BLaER1 (cell line): ENCODE results near the gene HS6ST2.

Source experiments
- H3K27ac ChIP-seq: shearing (Covaris generic); formaldehyde crosslinking; 2 replicates; pipeline ENCODE4 v1.8.1; 2022
- H3K27me3 ChIP-seq: shearing (Covaris generic); formaldehyde crosslinking; 2 replicates; pipeline ENCODE4 v1.8.1; 2022
- H3K36me3 ChIP-seq: shearing (Covaris generic); formaldehyde crosslinking; 2 replicates; pipeline ENCODE4 v1.8.1; 2022
- H3K4me1 ChIP-seq: shearing (Covaris generic); formaldehyde crosslinking; 2 replicates; pipeline ENCODE4 v1.8.1; 2022
- H3K4me2 ChIP-seq: shearing (Covaris generic); formaldehyde crosslinking; 2 replicates; pipeline ENCODE4 v1.8.1; 2022
- H3K4me3 ChIP-seq: shearing (Covaris generic); formaldehyde crosslinking; 2 replicates; pipeline ENCODE4 v1.8.1; 2022
- H3K9ac ChIP-seq: shearing (Covaris generic); formaldehyde crosslinking; 2 replicates; pipeline ENCODE4 v1.8.1; 2022
- H3K9me3 ChIP-seq: shearing (Covaris generic); formaldehyde crosslinking; 2 replicates; pipeline ENCODE4 v1.8.1; 2022
- H4K20me1 ChIP-seq: shearing (Covaris generic); formaldehyde crosslinking; 2 replicates; pipeline ENCODE4 v1.8.1; 2022
- Cebpa-rat ChIP-seq: shearing (Covaris generic); IDR thresholded peaks from 2 replicates; pipeline ENCODE4 v1.8.1; 2022

The HS6ST2 gene

GRCh38 chrX:132652871-132653270 is 305.6 kb downstream of the HS6ST2 start:
- no peak for TF ChIP-seq Cebpa-rat
- H4K20me1 ChIP-seq: no peaks in the 10 kb centered on the region; the same call in 1 of the 2 replicates

GRCh38 chrX:132651421-132652086 is 306.9 kb downstream of the HS6ST2 start:
- Histone ChIP-seq H3K4me2 (no peak overlapping the region), H3K36me3 (no peaks in the 10 kb centered on the region), H3K9ac (no peak overlapping the region), H3K27ac (no peak overlapping the region), H4K20me1 (no peaks in the 10 kb centered on the region; the same call in 1 of the 2 replicates), H3K4me3 (no peak overlapping the region), H3K9me3 (peaks cover 12% of the 10 kb centered on the region), H3K27me3 (peaks cover 96% of the 10 kb centered on the region), H3K4me1 (no peaks in the 10 kb centered on the region)
- TF ChIP-seq Cebpa-rat: no peak

More at GRCh38 chrX:132652871-132653270, 305.6 kb downstream of the HS6ST2 start:
- no peak overlapping the region for H3K4me3 ChIP-seq
- H3K4me2 ChIP-seq: no peak overlapping the region
- no peaks in the 10 kb centered on the region for H3K9me3 ChIP-seq
- no peak overlapping the region for H3K9ac ChIP-seq
- peaks cover 96% of the 10 kb centered on the region for H3K27me3 ChIP-seq
- no peak overlapping the region for H3K27ac ChIP-seq
- no peaks in the 10 kb centered on the region for H3K4me1 ChIP-seq
- H3K36me3 ChIP-seq: no peaks in the 10 kb centered on the region

- peaks cover 12% of the 10 kb centered on the region for H3K9me3 ChIP-seq
- H3K4me3 ChIP-seq: no peak overlapping the region
- H3K9ac ChIP-seq: no peak overlapping the region
- no peak for TF ChIP-seq Cebpa-rat
- peaks cover 100% of the 10 kb centered on the region for H3K27me3 ChIP-seq
- H3K27ac ChIP-seq: no peak overlapping the region
- no peak overlapping the region for H3K4me2 ChIP-seq
- no peaks in the 10 kb centered on the region for H3K36me3 ChIP-seq
- H3K4me1 ChIP-seq: no peaks in the 10 kb centered on the region
- no peaks in the 10 kb centered on the region; the same call in 1 of the 2 replicates for H4K20me1 ChIP-seq
Measured at GRCh38 chrX:132648895-132649294, 309.5 kb downstream of the HS6ST2 start.

GRCh38 chrX:132639446-132639845 is 319.0 kb downstream of the HS6ST2 start:
- no peak overlapping the region for H3K9ac ChIP-seq
- H3K27ac ChIP-seq: no peak overlapping the region
- H3K9me3 ChIP-seq: no peaks in the 10 kb centered on the region
- peaks cover 27% of the 10 kb centered on the region; the same call in 1 of the 2 replicates for H4K20me1 ChIP-seq
- peaks cover 94% of the 10 kb centered on the region for H3K27me3 ChIP-seq
- no peak for TF ChIP-seq Cebpa-rat
- no peak overlapping the region for H3K4me2 ChIP-seq
- H3K4me1 ChIP-seq: no peaks in the 10 kb centered on the region
- H3K36me3 ChIP-seq: no peaks in the 10 kb centered on the region
- no peak overlapping the region for H3K4me3 ChIP-seq

GRCh38 chrX:132638313-132638712 is 320.1 kb downstream of the HS6ST2 start:
- H3K9ac ChIP-seq: no peak overlapping the region
- H3K36me3 ChIP-seq: no peaks in the 10 kb centered on the region
- peaks cover 94% of the 10 kb centered on the region for H3K27me3 ChIP-seq
- H4K20me1 ChIP-seq: peaks cover 34% of the 10 kb centered on the region; the same call in 1 of the 2 replicates
- H3K4me1 ChIP-seq: no peaks in the 10 kb centered on the region
- no peak overlapping the region for H3K4me3 ChIP-seq
- H3K9me3 ChIP-seq: no peaks in the 10 kb centered on the region
- TF ChIP-seq Cebpa-rat: no peak
- no peak overlapping the region for H3K27ac ChIP-seq
- H3K4me2 ChIP-seq: no peak overlapping the region

- no peak overlapping the region for H3K4me2 ChIP-seq
- H3K27ac ChIP-seq: no peak overlapping the region
- peaks cover 92% of the 10 kb centered on the region for H3K27me3 ChIP-seq
- no peaks in the 10 kb centered on the region for H3K9me3 ChIP-seq
- no peak overlapping the region for H3K4me3 ChIP-seq
- H4K20me1 ChIP-seq: peaks cover 34% of the 10 kb centered on the region; the same call in 1 of the 2 replicates
- H3K9ac ChIP-seq: no peak overlapping the region
- H3K36me3 ChIP-seq: no peaks in the 10 kb centered on the region
- no peak for TF ChIP-seq Cebpa-rat
- H3K4me1 ChIP-seq: no peaks in the 10 kb centered on the region
Measured at GRCh38 chrX:132636080-132636479, 322.3 kb downstream of the HS6ST2 start.

- Histone ChIP-seq H3K9ac (no peak overlapping the region), H3K27me3 (peaks cover 93% of the 10 kb centered on the region), H3K9me3 (no peaks in the 10 kb centered on the region), H4K20me1 (peaks cover 34% of the 10 kb centered on the region; the same call in 1 of the 2 replicates), H3K4me3 (no peak overlapping the region), H3K4me2 (no peak overlapping the region), H3K4me1 (no peaks in the 10 kb centered on the region), H3K36me3 (no peaks in the 10 kb centered on the region), H3K27ac (no peak overlapping the region)
- no peak for TF ChIP-seq Cebpa-rat
Measured at GRCh38 chrX:132634521-132634920, 323.9 kb downstream of the HS6ST2 start.

GRCh38 chrX:132631579-132632232 is 326.7 kb downstream of the HS6ST2 start:
- no peak overlapping the region for H3K4me3 ChIP-seq
- H3K27me3 ChIP-seq: peaks cover 98% of the 10 kb centered on the region
- H3K4me1 ChIP-seq: no peaks in the 10 kb centered on the region
- H4K20me1 ChIP-seq: peaks cover 33% of the 10 kb centered on the region; the same call in 1 of the 2 replicates
- H3K9ac ChIP-seq: no peak overlapping the region
- no peaks in the 10 kb centered on the region for H3K9me3 ChIP-seq
- no peak for TF ChIP-seq Cebpa-rat
- H3K27ac ChIP-seq: no peak overlapping the region
- H3K4me2 ChIP-seq: no peak overlapping the region
- no peaks in the 10 kb centered on the region for H3K36me3 ChIP-seq

GRCh38 chrX:132624466-132624865 is 334.0 kb downstream of the HS6ST2 start:
- Histone ChIP-seq H3K4me3 (no peak overlapping the region), H3K27me3 (peaks cover 97% of the 10 kb centered on the region), H4K20me1 (peaks cover 30% of the 10 kb centered on the region; the same call in 1 of the 2 replicates), H3K9me3 (no peaks in the 10 kb centered on the region), H3K4me2 (no peak overlapping the region), H3K9ac (no peak overlapping the region), H3K36me3 (no peaks in the 10 kb centered on the region), H3K4me1 (no peaks in the 10 kb centered on the region), H3K27ac (no peak overlapping the region)
- TF ChIP-seq Cebpa-rat: no peak

GRCh38 chrX:132623942-132624341 is 334.5 kb downstream of the HS6ST2 start:
- Histone ChIP-seq H3K9me3 (no peaks in the 10 kb centered on the region), H3K4me1 (no peaks in the 10 kb centered on the region), H3K27ac (no peak overlapping the region), H3K4me2 (no peak overlapping the region), H3K4me3 (no peak overlapping the region), H3K36me3 (no peaks in the 10 kb centered on the region), H3K27me3 (peaks cover 97% of the 10 kb centered on the region), H3K9ac (no peak overlapping the region), H4K20me1 (peaks cover 27% of the 10 kb centered on the region; the same call in 1 of the 2 replicates)
- no peak for TF ChIP-seq Cebpa-rat
